K562 (cell line): ENCODE data around the gene SCAMP1. TPM values are rescaled to one million over a fixed set of nuclear protein-coding genes. Genes with fewer than 3 reads are reported as not detected.

Experiments used
- BACH1 ChIP-seq: fragments of 200-800 bp; sonication (Bioruptor generic); IDR thresholded peaks from 2 replicates; pipeline ENCODE4 v1.6.1; 2016; ENCODE audit warnings: missing genetic modification characterization, missing compliant biosample characterization
- CEBPB ChIP-seq: fragments of 450-650 bp; IDR thresholded peaks from 2 replicates; pipeline ENCODE4 v1.6.1; 2016; ENCODE audit warnings: missing genetic modification characterization, missing compliant biosample characterization
- FOXK2 ChIP-seq, 2 experiments: fragments of 450-650 bp; IDR thresholded peaks in 1 of 2; conservative IDR thresholded peaks in 1 of 2; 2 replicates each; pipeline ENCODE4 v1.6.1; 2016; ENCODE audit warnings: low read depth in 2 of 2, mild to moderate bottlenecking in 1 of 2
- HDGF ChIP-seq: fragments of 450-650 bp; IDR thresholded peaks from 2 replicates; pipeline ENCODE4 v1.6.1; 2016
- JUN ChIP-seq, 2 experiments: sonication (generic) in 1 of 2; formaldehyde crosslinking in 1 of 2; IDR thresholded peaks; 2 replicates each; pipeline versions ENCODE4 v1.6.1 to v1.8.0; 2012 to 2022; ENCODE audit warnings: borderline replicate concordance in 2 of 2, mild to moderate bottlenecking in 2 of 2, improper control_type of control experiment in 1 of 2, low read depth in 1 of 2, low read length in 1 of 2, missing genetic modification reagents in 1 of 2
- KDM2B ChIP-seq: fragments of 250-450 bp; sonication (Bioruptor Pico); IDR thresholded peaks from 2 replicates; pipeline ENCODE4 v1.8.0; 2021; ENCODE audit warnings: mild to moderate bottlenecking, moderate library complexity
- KLF1 ChIP-seq: fragments of 450-650 bp; IDR thresholded peaks from 2 replicates; pipeline ENCODE4 v1.6.1; 2016; ENCODE audit warnings: missing genetic modification characterization, missing compliant biosample characterization
- LCOR ChIP-seq: sonication (generic); formaldehyde crosslinking; IDR thresholded peaks from 2 replicates; pipeline ENCODE4 v1.8.0; 2022; ENCODE audit warnings: mild to moderate bottlenecking, missing genetic modification reagents
- MCM2 ChIP-seq: fragments of 450-650 bp; IDR thresholded peaks from 2 replicates; pipeline ENCODE4 v1.6.1; 2017; ENCODE audit warnings: low read depth, mild to moderate bottlenecking
- MYNN ChIP-seq, 2 experiments: sonication (generic); formaldehyde crosslinking in 1 of 2; IDR thresholded peaks; 2 replicates each; pipeline versions ENCODE4 v1.5.0 to v1.6.1; 2016 to 2020; ENCODE audit warnings: antibody characterized with exemption in 1 of 2, missing genetic modification reagents in 1 of 2
- PHF8 ChIP-seq: fragments of 200-600 bp; sonication (generic); IDR thresholded peaks from 2 replicates; pipeline ENCODE4 v1.6.1; 2012; ENCODE audit warnings: mixed run types, mild to moderate bottlenecking, inconsistent platforms, low read length, moderate library complexity, borderline replicate concordance
- RBBP5 ChIP-seq: fragments of 200-600 bp; sonication (generic); IDR thresholded peaks from 2 replicates; pipeline ENCODE4 v1.6.1; 2012; ENCODE audit warnings: borderline replicate concordance, mild to moderate bottlenecking, low read length, control low read depth, inconsistent platforms; ENCODE audit not compliant: insufficient read depth, poor library complexity, severe bottlenecking
- RUNX1 ChIP-seq: sonication (generic); IDR thresholded peaks from 2 replicates; pipeline ENCODE4 v1.6.1; 2016; ENCODE audit warnings: antibody characterized with exemption, low read depth
- SMARCB1 ChIP-seq: IDR thresholded peaks from 2 replicates; pipeline ENCODE4 v1.6.1; 2011; ENCODE audit warnings: improper control_type of control experiment, low read depth; ENCODE audit not compliant: insufficient read length
- SRF ChIP-seq, 2 experiments: fragments of 250-450, 450-650 bp in 1 of 2; sonication (Bioruptor Pico) in 1 of 2; sonication (generic) in 1 of 2; formaldehyde crosslinking; IDR thresholded peaks; 2 replicates each; pipeline versions ENCODE4 v1.5.0 to v1.5.1; 2020 to 2022; ENCODE audit warnings: mild to moderate bottlenecking in 1 of 2, missing genetic modification reagents in 1 of 2
- polyA plus RNA-seq, 8 experiments: library from polyadenylated mRNA; depleted of rRNA in 4 of 8; stranded (reverse) in 5 of 8; unstranded in 3 of 8; fragments of >200 nt; fragmentation: Nextera tagmentation in 2 of 8; fragmentation: Illumina TruSeq in 1 of 8; extraction: Ambion mirVana in 2 of 8; extraction: Trizol in 1 of 8; gene quantifications; 2 replicates each; pipeline versions ENCODE4 v1.2.1 to v1.2.3, GENCODE V29; 2011 to 2014; ENCODE audit warnings: inconsistent platforms in 1 of 8, missing spikeins in 1 of 8
- total RNA-seq, 7 experiments: library from RNA; depleted of rRNA in 6 of 7; stranded (reverse); fragments of >200 nt in 6 of 7; fragmentation: Illumina TruSeq in 2 of 7; extraction: Trizol in 2 of 7; gene quantifications; 2 replicates each; pipeline versions ENCODE4 v1.2.1 to v1.2.3, GENCODE V29; 2011 to 2021; ENCODE audit warnings: low replicate concordance in 1 of 7
- TF ChIP-seq, protein P1 (sequence below): fragments of 450-650 bp; IDR thresholded peaks from 2 replicates; pipeline ENCODE4 v1.6.1; 2017; ENCODE audit warnings: mild to moderate bottlenecking, moderate library complexity
- TF ChIP-seq, protein P2 (sequence below), 3 experiments: IDR thresholded peaks in 2 of 3; conservative IDR thresholded peaks in 1 of 3; 2 replicates each; pipeline ENCODE4 v1.5.1; 2011 to 2012; ENCODE audit warnings: low read length in 3 of 3, mild to moderate bottlenecking in 3 of 3, control low read depth in 2 of 3, improper control_type of control experiment in 1 of 3, inconsistent platforms in 1 of 3, low read depth in 1 of 3, mixed read lengths in 1 of 3, moderate library complexity in 1 of 3; ENCODE audit not compliant: insufficient read depth in 2 of 3
- TF ChIP-seq, protein P3 (sequence below): fragments of 150-350 bp; IDR thresholded peaks from 2 replicates; pipeline ENCODE4 v1.6.1; 2014; ENCODE audit warnings: low read depth, mild to moderate bottlenecking, low read length, borderline replicate concordance

The SCAMP1 gene
- total and polyA plus RNA-seq, 9 of the 15 experiments (the other 6 are each of a cell fraction or from before 2014, with no cell fraction given): 5.4 to 23.9 (median 13.8) TPM

DNA sequence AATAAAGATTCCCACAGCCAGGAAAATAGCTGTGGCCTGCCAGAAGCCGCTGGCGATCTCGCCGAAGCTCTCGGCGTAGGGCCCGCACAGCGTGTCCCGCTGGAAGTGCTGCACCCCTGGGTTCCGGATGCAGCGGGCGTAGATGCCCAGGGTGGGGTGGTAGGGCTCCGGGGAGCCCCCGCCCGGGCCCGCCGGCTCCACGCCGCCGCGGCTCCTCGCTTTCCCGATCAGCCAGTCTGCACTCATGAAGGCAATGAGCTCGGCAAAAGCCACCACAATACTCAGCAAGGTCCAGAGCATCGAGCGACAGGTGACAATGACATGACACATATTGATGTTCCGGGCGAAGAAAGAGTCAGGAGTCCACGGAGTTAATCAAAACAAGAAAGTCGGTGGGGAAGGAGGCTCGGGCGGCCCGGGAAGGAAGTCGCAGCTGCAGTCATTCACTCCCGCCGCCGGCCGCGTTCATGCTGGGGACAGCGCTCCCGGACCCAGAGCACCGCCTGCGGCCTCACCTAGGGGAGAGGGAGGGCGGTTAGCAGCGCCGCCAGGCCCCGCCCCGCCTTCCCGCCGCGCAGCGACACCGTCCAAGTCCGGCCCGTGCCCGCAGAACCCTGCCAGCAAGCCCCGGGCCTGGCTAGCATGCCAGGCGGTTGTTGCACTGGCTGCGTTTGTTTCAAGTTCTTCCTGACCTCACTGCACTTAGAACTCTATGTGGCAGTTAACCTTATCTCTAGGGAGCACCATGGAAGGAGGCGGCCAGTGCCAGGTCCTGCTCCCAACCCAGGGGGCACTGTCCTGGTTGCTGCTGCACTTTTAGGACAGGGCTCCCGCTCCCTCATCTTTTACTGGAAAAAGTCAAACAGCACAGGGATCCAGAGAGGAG is 149.7 kb downstream of the SCAMP1 start (continued):
- no peak for TF ChIP-seq JUN (IDR thresholded peaks at IDR 0.05; ENCODE audit: borderline replicate concordance, low read depth, low read length)
- TF ChIP-seq JUN (CRISPR knock-in tag; IDR thresholded peaks at IDR 0.05; ENCODE audit: borderline replicate concordance): no peak
- TF ChIP-seq, protein P1, sequence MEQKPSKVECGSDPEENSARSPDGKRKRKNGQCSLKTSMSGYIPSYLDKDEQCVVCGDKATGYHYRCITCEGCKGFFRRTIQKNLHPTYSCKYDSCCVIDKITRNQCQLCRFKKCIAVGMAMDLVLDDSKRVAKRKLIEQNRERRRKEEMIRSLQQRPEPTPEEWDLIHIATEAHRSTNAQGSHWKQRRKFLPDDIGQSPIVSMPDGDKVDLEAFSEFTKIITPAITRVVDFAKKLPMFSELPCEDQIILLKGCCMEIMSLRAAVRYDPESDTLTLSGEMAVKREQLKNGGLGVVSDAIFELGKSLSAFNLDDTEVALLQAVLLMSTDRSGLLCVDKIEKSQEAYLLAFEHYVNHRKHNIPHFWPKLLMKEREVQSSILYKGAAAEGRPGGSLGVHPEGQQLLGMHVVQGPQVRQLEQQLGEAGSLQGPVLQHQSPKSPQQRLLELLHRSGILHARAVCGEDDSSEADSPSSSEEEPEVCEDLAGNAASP: no peak
- no peak for TF ChIP-seq RBBP5
- TF ChIP-seq KLF1 (tag): no peak
- TF ChIP-seq MYNN (IDR thresholded peaks at IDR 0.05): 0 out of 2 replicates have a peak, but pooled peaks have one; percentile 28
- TF ChIP-seq MYNN (CRISPR knock-in tag; IDR thresholded peaks at IDR 0.05): no peak
- no peak for TF ChIP-seq FOXK2 (conservative IDR thresholded peaks at IDR 0.05 in 1 of 2, IDR thresholded peaks at IDR 0.05 in 1 of 2; ENCODE audit: low read depth in 2 of 2)
- peak; percentile 28; the same call in 1 of the 2 replicates for TF ChIP-seq PHF8
- no peak for TF ChIP-seq CEBPB (tag)
- 0 out of 2 replicates have a peak, but pooled peaks have one; percentile 44 for TF ChIP-seq HDGF
- no peak for TF ChIP-seq SMARCB1
- TF ChIP-seq, protein P2, sequence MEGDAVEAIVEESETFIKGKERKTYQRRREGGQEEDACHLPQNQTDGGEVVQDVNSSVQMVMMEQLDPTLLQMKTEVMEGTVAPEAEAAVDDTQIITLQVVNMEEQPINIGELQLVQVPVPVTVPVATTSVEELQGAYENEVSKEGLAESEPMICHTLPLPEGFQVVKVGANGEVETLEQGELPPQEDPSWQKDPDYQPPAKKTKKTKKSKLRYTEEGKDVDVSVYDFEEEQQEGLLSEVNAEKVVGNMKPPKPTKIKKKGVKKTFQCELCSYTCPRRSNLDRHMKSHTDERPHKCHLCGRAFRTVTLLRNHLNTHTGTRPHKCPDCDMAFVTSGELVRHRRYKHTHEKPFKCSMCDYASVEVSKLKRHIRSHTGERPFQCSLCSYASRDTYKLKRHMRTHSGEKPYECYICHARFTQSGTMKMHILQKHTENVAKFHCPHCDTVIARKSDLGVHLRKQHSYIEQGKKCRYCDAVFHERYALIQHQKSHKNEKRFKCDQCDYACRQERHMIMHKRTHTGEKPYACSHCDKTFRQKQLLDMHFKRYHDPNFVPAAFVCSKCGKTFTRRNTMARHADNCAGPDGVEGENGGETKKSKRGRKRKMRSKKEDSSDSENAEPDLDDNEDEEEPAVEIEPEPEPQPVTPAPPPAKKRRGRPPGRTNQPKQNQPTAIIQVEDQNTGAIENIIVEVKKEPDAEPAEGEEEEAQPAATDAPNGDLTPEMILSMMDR (IDR thresholded peaks at IDR 0.05 in 2 of 3, conservative IDR thresholded peaks at IDR 0.05 in 1 of 3; ENCODE audit: insufficient read depth in 2 of 3, low read depth in 1 of 3, low read length in 3 of 3): peak; percentile 10 to 53 (median 29); a peak in 4 of 6 replicates
- TF ChIP-seq MCM2: no peak
- TF ChIP-seq SRF (CRISPR knock-in tag; IDR thresholded peaks at IDR 0.05): no peak
- no peak for TF ChIP-seq RUNX1
- 0 out of 2 replicates have a peak, but pooled peaks have one; percentile 71 for TF ChIP-seq KDM2B (CRISPR knock-in tag)
- TF ChIP-seq LCOR (CRISPR knock-in tag): no peak
- TF ChIP-seq, protein P3, sequence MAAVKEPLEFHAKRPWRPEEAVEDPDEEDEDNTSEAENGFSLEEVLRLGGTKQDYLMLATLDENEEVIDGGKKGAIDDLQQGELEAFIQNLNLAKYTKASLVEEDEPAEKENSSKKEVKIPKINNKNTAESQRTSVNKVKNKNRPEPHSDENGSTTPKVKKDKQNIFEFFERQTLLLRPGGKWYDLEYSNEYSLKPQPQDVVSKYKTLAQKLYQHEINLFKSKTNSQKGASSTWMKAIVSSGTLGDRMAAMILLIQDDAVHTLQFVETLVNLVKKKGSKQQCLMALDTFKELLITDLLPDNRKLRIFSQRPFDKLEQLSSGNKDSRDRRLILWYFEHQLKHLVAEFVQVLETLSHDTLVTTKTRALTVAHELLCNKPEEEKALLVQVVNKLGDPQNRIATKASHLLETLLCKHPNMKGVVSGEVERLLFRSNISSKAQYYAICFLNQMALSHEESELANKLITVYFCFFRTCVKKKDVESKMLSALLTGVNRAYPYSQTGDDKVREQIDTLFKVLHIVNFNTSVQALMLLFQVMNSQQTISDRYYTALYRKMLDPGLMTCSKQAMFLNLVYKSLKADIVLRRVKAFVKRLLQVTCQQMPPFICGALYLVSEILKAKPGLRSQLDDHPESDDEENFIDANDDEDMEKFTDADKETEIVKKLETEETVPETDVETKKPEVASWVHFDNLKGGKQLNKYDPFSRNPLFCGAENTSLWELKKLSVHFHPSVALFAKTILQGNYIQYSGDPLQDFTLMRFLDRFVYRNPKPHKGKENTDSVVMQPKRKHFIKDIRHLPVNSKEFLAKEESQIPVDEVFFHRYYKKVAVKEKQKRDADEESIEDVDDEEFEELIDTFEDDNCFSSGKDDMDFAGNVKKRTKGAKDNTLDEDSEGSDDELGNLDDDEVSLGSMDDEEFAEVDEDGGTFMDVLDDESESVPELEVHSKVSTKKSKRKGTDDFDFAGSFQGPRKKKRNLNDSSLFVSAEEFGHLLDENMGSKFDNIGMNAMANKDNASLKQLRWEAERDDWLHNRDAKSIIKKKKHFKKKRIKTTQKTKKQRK: no peak
- TF ChIP-seq BACH1: no peak
